LHCN-M2 (cell line): ENCODE measurements around the gene PTPN2. TPM values are rescaled to one million over a fixed set of nuclear protein-coding genes. Genes with fewer than 3 reads are reported as not detected.

Experiments used
- DNase-seq: peaks from one replicate; pipeline ENCODE4 v3.0.0-alpha.2; 2012; ENCODE audit warnings: low read depth
- total RNA-seq: library from RNA; depleted of rRNA; stranded (reverse); fragments of >200 nt; gene quantifications from 2 replicates; pipeline ENCODE4 v1.2.3, GENCODE V29; 2014; rRNA removed

Gene PTPN2
- total RNA-seq, 1 experiment from 2014 or later, result 40.2 TPM

GRCh38 chr18:12747530-12748315 is 136.3 kb downstream of the PTPN2 start:
- peak; percentile 70 for DNase-seq

GRCh38 chr18:12745095-12745795 is 138.8 kb downstream of the PTPN2 start:
- DNase-seq, result no peak

GRCh38 chr18:12744103-12744502 is 139.9 kb downstream of the PTPN2 start:
- peak; percentile 80 for DNase-seq

GRCh38 chr18:12742453-12742852 is 141.6 kb downstream of the PTPN2 start:
- DNase-seq, result peak; percentile 28

Other genes starting within 250 kb of the PTPN2 start
- gene SPIRE1, start 226.1 kb downstream of the PTPN2 start, total RNA-seq, result 21.6 and 26.0 TPM in 2 replicates
- gene CEP76, start 181.5 kb downstream of the PTPN2 start, total RNA-seq, result 12.9 and 13.8 TPM in 2 replicates
- gene PSMG2, start 181.2 kb downstream of the PTPN2 start, total RNA-seq, result 92.8 and 95.2 TPM in 2 replicates
- gene SEH1L, start 63.8 kb upstream of the PTPN2 start, total RNA-seq, result 34.0 and 36.3 TPM in 2 replicates
- gene CEP192, start 107.1 kb upstream of the PTPN2 start, total RNA-seq, result 25.1 and 30.8 TPM in 2 replicates